NB4 (cell line): ENCODE data around the gene MMP24OS.
"Not testable (repeated sequence)": the region's sequence is repeated elsewhere in the genome, so short reads cannot be mapped to it uniquely, and the experiment has no call there.

Experiments used
- DNase-seq: peaks from one replicate; pipeline ENCODE4 v3.0.0; 2010; ENCODE audit warnings: low read depth
- H3K4me3 ChIP-seq: one replicate; pipeline ENCODE4 v1.5.1; 2011; ENCODE audit warnings: mild to moderate bottlenecking, low read depth, low read length, moderate library complexity
- CTCF ChIP-seq: IDR thresholded peaks from one replicate; pipeline ENCODE4 v1.5.1; 2012; ENCODE audit warnings: low read depth, low read length
- MAX ChIP-seq: IDR thresholded peaks from 2 replicates; pipeline ENCODE4 v1.6.1; 2011; ENCODE audit warnings: low read depth, low read length
- MYC ChIP-seq: IDR thresholded peaks from 2 replicates; pipeline ENCODE4 v1.6.1; 2011; ENCODE audit warnings: low read depth, low read length
- POLR2A ChIP-seq: IDR thresholded peaks from 2 replicates; pipeline ENCODE4 v1.6.1; 2011; ENCODE audit warnings: mild to moderate bottlenecking; ENCODE audit not compliant: insufficient read length; ENCODE audit errors: extremely low read depth

Gene MMP24OS

GRCh38 chr20:35269055-35269781 is 8.7 kb downstream of the MMP24OS start:
- H3K4me3 ChIP-seq: no peak overlapping the region
- TF ChIP-seq MAX (peak; percentile 72), MYC (peak; percentile 27; the same call in 1 of the 2 replicates), POLR2A (no peak), CTCF (peak; percentile 92)
- DNase-seq: peak; percentile 71

DNA sequence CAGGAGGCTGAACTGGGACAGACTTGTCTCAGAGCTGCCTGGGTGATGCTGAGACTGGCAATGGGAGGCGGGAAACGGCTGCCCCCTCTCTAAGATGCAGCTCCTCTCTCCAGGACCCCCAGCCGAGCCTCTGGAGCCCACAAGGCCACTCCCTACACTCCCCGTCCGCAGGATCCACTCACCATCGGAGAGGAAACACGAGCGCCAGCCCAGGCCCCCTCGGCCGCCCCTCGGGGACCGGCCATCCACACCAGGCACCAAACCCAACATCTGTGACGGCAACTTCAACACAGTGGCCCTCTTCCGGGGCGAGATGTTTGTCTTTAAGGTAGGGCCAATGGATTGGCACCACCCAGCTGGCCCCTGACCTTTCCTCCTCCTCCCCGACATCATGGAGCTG is 10.8 kb downstream of the MMP24OS start:
- DNase-seq: no peak
- TF ChIP-seq MYC (no peak), MAX (no peak), CTCF (no peak), POLR2A (no peak)
- H3K4me3 ChIP-seq: no peak overlapping the region

GRCh38 chr20:35264755-35265154 is 13.2 kb downstream of the MMP24OS start:
- no peak overlapping the region for H3K4me3 ChIP-seq
- DNase-seq: peak; percentile 58
- no peak for TF ChIP-seq POLR2A
- TF ChIP-seq MYC: no peak
- peak; percentile 52 for TF ChIP-seq CTCF

DNA sequence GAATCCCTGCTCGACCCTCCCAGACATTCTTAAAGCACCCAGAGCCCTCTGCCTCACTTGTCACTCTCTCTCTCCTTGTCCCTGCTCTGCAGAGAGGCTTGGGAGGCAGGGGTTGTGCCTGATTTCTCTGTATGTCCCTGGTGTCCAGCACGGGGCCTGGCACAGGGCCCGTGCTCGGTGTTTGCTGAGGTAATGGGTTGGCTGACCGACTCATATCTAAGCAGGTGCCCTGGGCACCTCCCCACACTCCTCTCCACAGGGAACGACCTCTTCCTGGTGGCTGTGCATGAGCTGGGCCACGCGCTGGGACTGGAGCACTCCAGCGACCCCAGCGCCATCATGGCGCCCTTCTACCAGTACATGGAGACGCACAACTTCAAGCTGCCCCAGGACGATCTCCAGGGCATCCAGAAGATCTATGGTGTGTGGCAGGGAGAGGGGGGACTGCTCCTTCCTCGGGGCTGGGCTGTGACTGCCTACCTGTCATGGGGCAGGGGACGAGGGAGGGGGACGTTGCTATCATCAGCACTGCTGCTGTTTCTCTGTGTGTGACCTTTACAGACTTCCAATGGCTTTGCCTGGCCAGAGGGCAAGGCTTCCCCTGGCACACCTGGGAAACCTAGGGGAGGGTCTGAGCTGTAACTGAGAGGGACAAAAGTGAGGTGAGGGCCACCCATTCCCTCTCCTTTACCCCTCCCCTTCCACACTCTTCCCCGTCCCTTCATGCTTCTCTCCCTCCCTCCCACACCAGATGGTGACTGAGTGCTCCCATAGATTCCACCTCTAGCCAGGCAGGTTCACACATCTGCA is 14.2 kb downstream of the MMP24OS start:
- TF ChIP-seq CTCF (no peak), POLR2A (no peak), MAX (no peak), MYC (no peak)

DNA sequence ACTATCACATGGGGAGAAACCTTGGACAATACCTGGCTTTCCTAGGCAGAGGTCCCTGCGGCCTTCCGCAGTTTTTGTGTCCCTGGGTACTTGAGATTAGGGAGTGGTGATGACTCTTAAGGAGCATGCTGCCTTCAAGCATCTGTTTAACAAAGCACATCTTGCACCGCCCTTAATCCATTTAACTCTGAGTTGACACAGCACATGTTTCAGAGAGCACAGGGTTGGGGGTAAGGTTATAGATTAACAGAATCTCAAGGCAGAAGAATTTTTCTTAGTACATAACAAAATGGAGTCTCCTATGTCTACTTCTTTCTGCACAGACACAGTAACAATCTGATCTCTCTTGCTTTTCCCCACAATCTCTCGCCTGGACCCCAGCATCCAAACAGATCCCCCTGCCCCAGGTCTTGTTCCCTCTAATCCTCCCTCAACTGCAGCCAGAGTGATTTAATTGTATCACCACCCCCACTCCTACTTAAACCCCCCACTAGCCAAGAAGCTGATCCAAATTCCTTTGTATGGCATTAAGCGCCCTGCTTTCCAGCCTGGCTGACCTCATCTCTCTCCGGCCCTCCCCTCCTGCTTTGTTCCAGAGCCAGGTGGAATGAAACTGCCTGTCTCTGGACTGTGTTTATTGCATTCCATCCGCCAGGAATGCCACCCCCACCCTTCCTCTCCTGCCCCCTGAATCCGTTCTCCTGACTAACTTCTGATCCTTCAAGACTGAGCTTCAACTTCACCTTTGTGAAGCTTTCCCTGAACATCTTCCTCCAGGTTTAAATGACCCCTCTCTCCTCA is 15.0 kb downstream of the MMP24OS start:
- DNase-seq, H3K4me3 ChIP-seq: not testable (repeated sequence)

More for the DNA sequence above, 14.2 kb downstream of the MMP24OS start:
- no peak for DNase-seq
- no peak overlapping the region for H3K4me3 ChIP-seq

DNA sequence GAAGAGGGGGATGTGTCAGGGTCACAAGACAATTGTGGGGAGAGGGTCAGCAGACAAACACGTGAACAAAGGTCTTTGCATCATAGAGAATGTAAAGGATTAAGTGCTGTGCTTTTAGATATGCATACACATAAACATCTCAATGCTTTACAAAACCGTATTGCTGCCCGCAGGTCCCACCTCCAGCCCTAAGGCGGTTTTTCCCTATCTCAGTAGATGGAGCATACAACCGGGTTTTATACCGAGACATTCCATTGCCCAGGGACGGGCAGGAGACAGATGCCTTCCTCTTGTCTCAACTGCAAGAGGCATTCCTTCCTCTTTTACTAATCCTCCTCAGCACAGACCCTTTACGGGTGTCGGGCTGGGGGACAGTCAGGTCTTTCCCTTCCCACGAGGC is 15.6 kb downstream of the MMP24OS start:
- not testable (repeated sequence) for DNase-seq, H3K4me3 ChIP-seq
